ENCODE results near the gene COL17A1.

COL17A1 gene

DNA sequence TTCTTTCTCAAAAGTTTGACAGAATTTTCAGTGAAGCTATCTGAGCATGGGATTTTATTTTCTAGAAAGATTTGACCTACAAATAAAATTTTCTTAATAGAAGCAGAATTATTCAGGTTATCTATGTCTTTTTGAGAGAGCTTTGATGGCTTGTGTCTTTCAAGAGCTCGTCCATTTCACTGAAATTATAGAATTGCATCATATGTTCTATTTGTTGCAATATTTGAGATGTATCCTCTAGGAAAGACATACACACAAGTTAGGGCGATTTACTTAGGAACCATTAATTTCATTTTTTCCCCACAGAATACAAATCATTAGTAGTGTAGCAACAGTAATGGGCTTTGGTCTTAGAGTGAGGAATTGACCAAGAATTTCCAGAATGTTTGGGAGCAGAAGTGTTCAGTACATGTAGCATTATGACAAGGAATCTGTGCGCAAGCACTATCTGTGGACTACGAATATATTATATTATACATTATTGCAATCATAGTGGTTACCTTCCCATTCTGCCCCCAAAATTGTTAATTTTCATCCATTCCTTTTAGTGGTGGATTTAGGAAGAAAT lies 12.8 kb upstream of the COL17A1 start:
- DNase-seq (ENCODE audit: low read depth, low spot score), result no peak

- DNase-seq (ENCODE audit: low read depth, low spot score), result no peak
These were observed 11.0 kb upstream of the COL17A1 start for GRCh38 chr10:104096692-104097091.

- no peak for DNase-seq (ENCODE audit: low read depth, low spot score)
These were observed 7.1 kb upstream of the COL17A1 start for GRCh38 chr10:104092749-104093148.

- DNase-seq (ENCODE audit: low read depth, low spot score), result no peak
These were observed 4.9 kb upstream of the COL17A1 start for GRCh38 chr10:104090611-104091010.

DNA sequence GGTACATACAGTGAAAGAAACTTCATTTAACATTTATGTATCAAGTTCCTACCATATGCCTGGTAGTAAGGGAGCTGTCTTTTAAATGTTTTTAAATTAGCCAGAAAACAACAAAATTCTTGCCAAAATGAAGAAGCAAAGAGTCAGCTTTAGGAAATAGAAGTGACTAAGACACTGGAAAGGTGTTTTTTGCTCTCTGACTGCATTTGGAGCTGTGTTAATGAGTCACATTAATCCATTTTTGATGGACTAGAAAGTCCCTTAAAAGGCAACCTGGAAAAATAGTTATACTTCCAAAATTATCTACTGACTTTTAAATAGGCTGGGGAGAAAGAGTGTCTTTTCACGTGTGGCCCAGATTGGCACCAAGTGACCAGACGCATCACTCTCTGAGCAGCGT lies 3.9 kb upstream of the COL17A1 start:
- DNase-seq (ENCODE audit: low read depth, low spot score), result no peak

GRCh38 chr10:104088239-104088638 lies 2.6 kb upstream of the COL17A1 start:
- no peak for DNase-seq (ENCODE audit: low read depth, low spot score)

DNA sequence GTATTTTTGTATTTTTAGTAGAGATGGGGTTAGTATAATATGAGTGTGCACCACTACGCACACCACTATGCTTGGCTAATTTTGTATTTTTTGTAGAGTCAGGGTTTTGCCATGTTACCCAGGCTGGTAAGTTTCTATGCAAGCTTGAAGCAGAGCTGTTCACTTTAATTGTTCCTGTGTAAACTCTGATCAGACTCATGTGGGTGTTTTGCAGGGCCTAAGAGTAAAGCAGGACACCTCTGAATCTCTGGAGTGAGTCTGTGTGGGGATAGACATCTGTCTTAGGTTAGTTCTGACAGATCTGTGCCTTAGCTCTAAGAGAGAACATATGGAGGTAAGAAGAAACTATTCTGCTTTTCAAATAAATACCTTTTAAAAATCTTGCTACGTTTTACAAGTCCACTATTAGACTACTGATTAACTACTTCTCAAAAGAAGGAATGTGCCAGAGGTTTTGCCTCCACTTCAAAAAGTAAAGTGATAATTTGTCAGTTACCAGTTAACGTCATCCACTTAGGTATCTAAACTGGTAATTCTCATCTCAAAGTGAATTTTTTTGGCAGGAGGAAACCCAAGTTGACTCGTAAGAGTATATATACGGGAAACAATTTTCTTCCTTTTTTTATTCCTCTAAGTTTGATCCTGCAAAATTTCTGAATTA lies 1.1 kb downstream of the COL17A1 start:
- no peak for DNase-seq (ENCODE audit: low read depth, low spot score)

- DNase-seq (ENCODE audit: low read depth, low spot score), result no peak
These were observed 3.7 kb downstream of the COL17A1 start for GRCh38 chr10:104081998-104082397.

DNA sequence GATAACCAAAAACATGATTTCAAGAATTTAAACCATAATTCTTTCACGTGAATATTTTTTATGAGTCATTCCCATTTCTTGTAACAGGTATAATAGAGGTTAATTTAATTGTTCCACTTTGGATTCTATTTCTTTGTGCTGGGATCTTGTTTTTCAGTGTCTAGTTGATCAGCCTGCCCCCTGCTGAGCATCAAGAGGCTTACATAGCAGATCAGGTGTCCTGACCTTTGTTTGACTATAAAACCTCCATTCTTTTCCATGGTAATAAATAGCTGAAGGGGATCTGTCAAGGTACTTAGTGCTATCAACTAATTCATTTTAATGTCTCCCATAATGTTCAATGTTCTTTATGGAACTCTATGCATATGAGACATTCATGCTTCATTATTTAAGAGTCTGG lies 4.9 kb downstream of the COL17A1 start:
- no peak for DNase-seq (ENCODE audit: low read depth, low spot score)

GRCh38 chr10:104077663-104078151 lies 8.0 kb downstream of the COL17A1 start:
- DNase-seq (ENCODE audit: low read depth, low spot score), result no peak

- DNase-seq (ENCODE audit: low read depth, low spot score), result no peak
These were observed 8.4 kb downstream of the COL17A1 start for GRCh38 chr10:104077247-104077646.

GRCh38 chr10:104076743-104077160 lies 8.9 kb downstream of the COL17A1 start:
- no peak for DNase-seq (ENCODE audit: low read depth, low spot score)

DNA sequence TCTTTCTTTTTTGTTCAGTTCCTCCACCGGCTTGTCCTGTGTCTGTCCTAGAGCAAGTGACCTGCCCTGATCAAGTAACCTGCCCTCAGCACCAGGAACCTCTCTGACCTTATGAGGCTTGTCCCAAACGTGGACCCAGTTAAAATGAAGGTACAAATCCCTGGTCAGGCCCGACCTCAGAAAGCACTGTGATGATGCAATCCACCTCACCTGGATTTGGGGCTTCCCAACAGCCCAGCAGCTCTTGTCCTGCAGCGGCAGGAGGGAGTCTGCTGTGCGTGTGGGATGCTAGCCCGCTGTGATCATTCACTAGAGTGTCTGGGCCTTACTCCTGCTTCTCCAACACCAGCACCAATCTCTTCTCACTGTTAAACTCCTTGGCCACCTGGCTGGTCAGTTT lies 11.2 kb downstream of the COL17A1 start:
- DNase-seq (ENCODE audit: low read depth, low spot score), result no peak

DNA sequence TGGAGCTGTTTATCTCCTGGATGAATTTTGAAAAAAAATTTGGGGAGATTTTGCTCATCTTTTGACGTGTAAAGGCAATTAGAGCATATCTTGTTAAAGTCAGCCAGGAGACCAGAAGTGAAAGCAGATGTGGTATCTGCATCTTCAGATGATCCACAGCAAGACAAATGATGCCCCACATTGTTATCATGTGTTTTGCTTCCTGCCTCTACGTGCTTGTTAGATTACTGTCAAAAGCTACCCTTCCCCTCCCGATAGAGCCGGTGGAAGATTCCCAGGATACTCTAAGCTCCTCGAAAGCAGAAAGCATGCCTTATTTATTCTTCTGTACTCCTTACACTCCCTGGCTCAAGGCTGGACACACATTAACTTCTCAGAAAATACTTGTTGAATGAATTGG lies 12.9 kb downstream of the COL17A1 start:
- DNase-seq (ENCODE audit: low read depth, low spot score), result no peak

DNA sequence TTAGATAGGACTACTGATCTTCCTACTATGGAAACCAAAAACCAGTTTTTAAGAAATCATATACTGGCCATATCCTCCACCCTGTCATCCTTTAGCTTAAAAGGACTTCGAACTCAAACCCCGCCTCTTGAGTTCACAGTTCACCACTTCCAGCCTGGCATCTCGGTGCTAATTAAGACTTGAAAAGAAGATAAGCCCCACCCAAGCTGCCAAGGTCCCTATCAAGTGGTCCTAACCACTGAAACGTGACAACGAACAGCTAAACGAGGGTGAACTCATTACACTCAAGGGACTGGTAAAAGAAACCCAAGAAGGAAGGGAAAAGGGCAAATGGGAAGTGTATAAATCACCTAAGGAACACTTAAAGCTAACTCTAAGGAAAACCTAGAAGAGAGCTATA lies 16.1 kb downstream of the COL17A1 start:
- no peak for DNase-seq (ENCODE audit: low read depth, low spot score)

DNA sequence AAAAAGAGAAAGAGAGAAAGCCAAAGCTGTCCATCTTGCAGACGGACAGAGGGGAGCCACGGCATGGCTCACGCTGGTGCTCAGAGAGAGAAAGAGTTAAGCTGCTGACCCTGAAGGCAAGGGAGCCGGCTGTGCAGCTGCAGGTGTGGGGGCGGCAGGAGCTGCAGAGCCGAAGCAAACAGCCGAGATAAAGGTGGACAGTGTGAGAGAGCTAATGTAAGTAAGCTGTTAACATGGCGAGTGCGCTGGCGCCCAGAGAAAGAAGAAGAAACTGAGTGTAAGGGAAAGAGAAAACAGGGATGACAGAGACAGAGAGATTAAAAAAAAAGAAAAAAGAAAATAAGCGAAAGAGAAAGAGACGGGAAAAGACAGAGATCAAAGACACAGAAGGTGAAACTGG lies 18.2 kb downstream of the COL17A1 start:
- no peak for DNase-seq (ENCODE audit: low read depth, low spot score)

DNA sequence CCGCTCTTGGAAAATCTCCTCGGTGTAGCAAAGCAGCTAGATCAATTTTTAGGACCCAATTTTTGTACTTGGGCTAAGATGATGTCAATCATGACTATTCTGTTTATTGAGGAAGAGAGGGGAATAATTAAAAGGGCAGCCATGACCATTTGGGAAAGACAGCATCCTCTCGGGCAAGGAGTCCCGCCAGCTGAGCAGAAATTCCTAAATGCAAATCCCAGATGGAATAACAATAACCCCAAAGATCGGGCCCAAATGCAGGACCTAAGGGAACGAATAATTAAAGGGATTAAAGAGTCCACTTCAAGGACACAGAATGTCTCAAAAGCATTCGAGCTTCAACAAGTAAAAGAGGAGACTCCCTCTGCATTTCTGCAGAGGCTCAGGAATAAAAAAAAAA lies 18.7 kb downstream of the COL17A1 start:
- DNase-seq (ENCODE audit: low read depth, low spot score), result no peak

GRCh38 chr10:104065748-104066147 lies 19.9 kb downstream of the COL17A1 start:
- DNase-seq (ENCODE audit: low read depth, low spot score), result no peak

- no peak for DNase-seq (ENCODE audit: low read depth, low spot score)
These were observed 24.5 kb downstream of the COL17A1 start for GRCh38 chr10:104061196-104061595.

DNA sequence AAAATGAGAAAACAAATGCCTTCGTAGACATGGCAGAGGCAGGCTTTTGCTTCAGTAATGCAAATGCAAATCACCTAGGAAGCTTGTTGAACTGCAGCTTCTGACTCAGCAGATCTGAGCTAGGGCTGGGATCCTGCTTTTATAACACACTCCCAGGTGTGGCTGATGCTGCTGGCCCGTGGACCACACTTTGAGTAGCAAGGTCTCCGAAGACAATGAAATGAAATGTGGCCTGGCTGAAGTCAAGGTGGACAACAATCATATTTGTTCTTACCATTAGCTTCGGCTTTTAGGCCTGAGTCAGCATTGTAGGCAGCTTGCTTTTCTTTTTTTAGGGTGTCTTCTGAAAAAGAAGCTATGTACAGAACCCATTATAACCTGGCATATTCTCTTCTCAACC lies 26.3 kb downstream of the COL17A1 start:
- DNase-seq (ENCODE audit: low read depth, low spot score), result no peak

GRCh38 chr10:104057717-104058116 lies 28.0 kb downstream of the COL17A1 start:
- DNase-seq (ENCODE audit: low read depth, low spot score), result no peak

- no peak for DNase-seq (ENCODE audit: low read depth, low spot score)
These were observed 28.9 kb downstream of the COL17A1 start for GRCh38 chr10:104056619-104057273.

DNA sequence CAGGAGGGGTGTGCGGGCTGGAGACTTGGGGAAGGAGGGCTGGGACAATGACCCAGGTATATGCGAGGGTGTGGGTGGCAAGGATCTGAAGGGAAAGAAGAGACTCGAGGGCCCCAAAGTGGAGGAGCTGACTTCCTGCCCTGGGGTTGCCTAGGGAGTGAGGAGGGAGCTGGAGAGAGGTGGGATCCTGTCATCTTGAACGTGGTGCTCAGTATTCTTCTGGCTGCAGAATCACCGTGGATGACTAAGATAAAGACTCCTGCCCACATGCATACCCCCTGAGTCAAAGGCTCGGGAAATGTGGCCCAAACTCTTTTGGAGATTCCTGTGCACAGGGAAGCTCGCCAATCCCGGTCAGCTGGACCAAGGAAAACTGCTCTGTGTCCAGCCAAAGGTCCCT lies 31.2 kb downstream of the COL17A1 start:
- no peak for DNase-seq (ENCODE audit: low read depth, low spot score)

All from activated naive CD8-positive, alpha-beta T cell treated with anti-CD3 and anti-CD28 coated beads, Interleukin-2, amount 50 U/mL, for 16 hours (primary cell).